IMR-90 (cell line): ENCODE measurements around the gene SIPA1L3. TPM values are rescaled to one million over a fixed set of nuclear protein-coding genes. Genes with fewer than 3 reads are reported as not detected.

Experiments
- ATAC-seq: fragments of 200-7000 bp; cut with Tn5 transposase; 2 replicates; pipeline ENCODE4 v1.9.1; 2020; ENCODE audit warnings: low read depth, mild to moderate bottlenecking, moderate library complexity
- BruUV-seq: library from RNA; stranded (reverse); fragments of 400-500 nt; replicated peaks from 2 replicates; lab custom pipeline; 2021; lab: Mats Ljungman, UMichigan
- CTCF ChIA-PET: fragments of 300-600 bp; formaldehyde crosslinking; extraction: SDS; loops from one replicate; lab custom pipeline; 2021; ENCODE audit warnings: antibody characterized with exemption; lab: Yijun Ruan, JAX
- POLR2A ChIA-PET: fragments of 300-600 bp; sonication (Branson Sonifier 250); formaldehyde crosslinking; loops from one replicate; lab custom pipeline; 2022; ENCODE audit warnings: antibody characterized with exemption; ENCODE audit not compliant: unreplicated experiment; lab: Charles Lee
- DNase-seq: peaks from one replicate; pipeline ENCODE4 v3.0.0; 2013
- H2AFZ ChIP-seq: replicated peaks from 2 replicates; pipeline ENCODE3; 2013; ENCODE audit warnings: low read length, mild to moderate bottlenecking; ENCODE audit not compliant: poor library complexity
- H2AK5ac ChIP-seq: 2 replicates; pipeline ENCODE4 v1.6.1; 2013; ENCODE audit warnings: low read depth, low read length, inconsistent platforms
- H2AK9ac ChIP-seq: replicated peaks from 2 replicates; pipeline ENCODE3; 2013; ENCODE audit warnings: mild to moderate bottlenecking, low read depth, low read length, moderate library complexity; ENCODE audit not compliant: poor library complexity
- H2BK120ac ChIP-seq: 2 replicates; pipeline ENCODE4 v1.6.1; 2013; ENCODE audit warnings: low read depth, low read length, inconsistent platforms
- H2BK15ac ChIP-seq: 3 replicates; pipeline ENCODE4 v1.6.1; 2013; ENCODE audit warnings: low read depth, low read length, inconsistent platforms
- H2BK20ac ChIP-seq: 2 replicates; pipeline ENCODE4 v1.6.1; 2013; ENCODE audit warnings: low read depth, mild to moderate bottlenecking, inconsistent platforms, low read length, moderate library complexity
- H2BK5ac ChIP-seq: 2 replicates; pipeline ENCODE4 v1.6.1; 2013; ENCODE audit warnings: mild to moderate bottlenecking, low read depth, low read length, inconsistent platforms; ENCODE audit not compliant: poor library complexity, severe bottlenecking
- H3K14ac ChIP-seq: replicated peaks from 2 replicates; pipeline ENCODE4 v1.6.1; 2013; ENCODE audit warnings: low read depth, low read length, inconsistent platforms
- H3K18ac ChIP-seq: 2 replicates; pipeline ENCODE4 v1.6.1; 2013; ENCODE audit warnings: low read depth, low read length, control low read depth
- H3K23ac ChIP-seq: 2 replicates; pipeline ENCODE4 v1.6.1; 2013; ENCODE audit warnings: low read depth, low read length, inconsistent platforms
- H3K27ac ChIP-seq: 2 replicates; pipeline ENCODE4 v1.5.1; 2013; ENCODE audit warnings: mild to moderate bottlenecking, control low read depth, low read length; ENCODE audit not compliant: insufficient read depth
- H3K27me3 ChIP-seq: 2 replicates; pipeline ENCODE4 v1.6.1; 2013; ENCODE audit warnings: low read length; ENCODE audit not compliant: control insufficient read depth, insufficient read depth
- H3K36me3 ChIP-seq: 2 replicates; pipeline ENCODE4 v1.6.1; 2013; ENCODE audit warnings: low read length, mixed read lengths; ENCODE audit not compliant: control insufficient read depth, insufficient read depth
- H3K4ac ChIP-seq: 2 replicates; pipeline ENCODE4 v1.6.1; 2013; ENCODE audit warnings: low read depth, low read length, inconsistent platforms
- H3K4me1 ChIP-seq: 2 replicates; pipeline ENCODE4 v1.6.1; 2013; ENCODE audit warnings: low read length, mixed read lengths; ENCODE audit not compliant: control insufficient read depth, insufficient read depth
- H3K4me2 ChIP-seq: 2 replicates; pipeline ENCODE4 v1.6.1; 2013; ENCODE audit warnings: low read depth, mild to moderate bottlenecking, control low read depth, low read length, moderate library complexity
- H3K4me3 ChIP-seq: 2 replicates; pipeline ENCODE4 v1.5.1; 2013; ENCODE audit warnings: low read depth, mild to moderate bottlenecking, control low read depth, low read length, moderate library complexity; ENCODE audit not compliant: insufficient read depth
- H3K56ac ChIP-seq: 2 replicates; pipeline ENCODE4 v1.6.1; 2013; ENCODE audit warnings: low read length, inconsistent platforms; ENCODE audit not compliant: insufficient read depth; ENCODE audit errors: extremely low read depth
- H3K79me1 ChIP-seq, 2 experiments: 2 replicates each; pipeline ENCODE4 v1.6.1; 2013; ENCODE audit warnings: low read length in 2 of 2, inconsistent platforms in 1 of 2, low read depth in 1 of 2
- H3K9ac ChIP-seq: 2 replicates; pipeline ENCODE4 v1.6.1; 2013; ENCODE audit warnings: low read depth, low read length, control low read depth
- H3K9me1 ChIP-seq: 2 replicates; pipeline ENCODE4 v1.6.1; 2013; ENCODE audit warnings: low read length, inconsistent platforms; ENCODE audit not compliant: insufficient read depth
- H3K9me3 ChIP-seq: 2 replicates; pipeline ENCODE4 v1.6.1; 2013; ENCODE audit warnings: low read length; ENCODE audit not compliant: control insufficient read depth, insufficient read depth
- H4K20me1 ChIP-seq: 2 replicates; pipeline ENCODE4 v1.6.1; 2013; ENCODE audit warnings: low read length, inconsistent platforms; ENCODE audit not compliant: insufficient read depth
- H4K5ac ChIP-seq: 2 replicates; pipeline ENCODE4 v1.6.1; 2013; ENCODE audit warnings: mild to moderate bottlenecking, low read depth, low read length, control low read depth
- H4K8ac ChIP-seq, 2 experiments: 2 replicates each; pipeline ENCODE4 v1.6.1; 2013; ENCODE audit warnings: low read depth in 2 of 2, low read length in 2 of 2, control low read depth in 1 of 2, inconsistent platforms in 1 of 2
- H4K91ac ChIP-seq: 2 replicates; pipeline ENCODE4 v1.6.1; 2013; ENCODE audit warnings: low read depth, low read length, inconsistent platforms; ENCODE audit not compliant: insufficient read depth
- BHLHE40 ChIP-seq: fragments of 150-350 bp; IDR thresholded peaks from 2 replicates; pipeline ENCODE4 v1.6.1; 2016; ENCODE audit warnings: mild to moderate bottlenecking, low read depth, low read length
- CEBPB ChIP-seq: IDR thresholded peaks from 2 replicates; pipeline ENCODE4 v1.6.1; 2012; ENCODE audit warnings: low read depth, low read length, improper control_type of control experiment
- CHD1 ChIP-seq: IDR thresholded peaks from 2 replicates; pipeline ENCODE4 v1.6.1; 2012; ENCODE audit warnings: low read depth, low read length, improper control_type of control experiment
- FOS ChIP-seq: fragments of 150-350 bp; IDR thresholded peaks from 2 replicates; pipeline ENCODE4 v1.6.1; 2016; ENCODE audit warnings: low read depth, low read length
- MAZ ChIP-seq: IDR thresholded peaks from 2 replicates; pipeline ENCODE4 v1.6.1; 2012; ENCODE audit warnings: low read depth, mild to moderate bottlenecking, low read length, improper control_type of control experiment, moderate library complexity, borderline replicate concordance
- SMC3 ChIP-seq: fragments of 150-350 bp; IDR thresholded peaks from 2 replicates; pipeline ENCODE4 v1.6.1; 2016; ENCODE audit warnings: low read depth, mild to moderate bottlenecking, antibody characterized with exemption, low read length, moderate library complexity
- WGBS, 2 experiments: methylation state at CpG; one replicate each; pipeline versions ENCODE4 v1.1.5 to v1.1.7; 2013; ENCODE audit warnings: missing lambda C conversion rate in 2 of 2; ENCODE audit not compliant: insufficient read length in 1 of 2; ENCODE audit errors: extremely low coverage in 2 of 2; 5-methylcytosine and 5-hydroxymethylcytosine counted together
- dilution Hi-C: fragments of 300-500 bp; cut with HindIII; formaldehyde crosslinking; loops from one replicate; pipeline ENCODE4 v1.14.3; 2018; ENCODE audit warnings: low sequenced_read_pairs; ENCODE audit not compliant: unreplicated experiment
- in situ Hi-C: fragments of 300-500 bp; cut with MboI; formaldehyde crosslinking; loops from 3 replicates; pipeline ENCODE4 v1.14.3; 2019; ENCODE audit warnings: low sequenced_read_pairs, inconsistent platforms, mixed read lengths
- intact Hi-C: fragments of 100-400 bp; cut with micrococcal nuclease; formaldehyde crosslinking; loops from 2 replicates; pipeline ENCODE4 v1.10.0; 2022
- polyA plus RNA-seq, 3 experiments: library from polyadenylated mRNA; depleted of rRNA; stranded (reverse); fragments of >200 nt; gene quantifications; 2 replicates each; pipeline ENCODE4 v1.2.3, GENCODE V29; 2012; ENCODE audit warnings: low replicate concordance in 1 of 3
- total RNA-seq: library from RNA; depleted of rRNA; stranded (reverse); fragments of >200 nt; gene quantifications from 2 replicates; pipeline ENCODE4 v1.2.3, GENCODE V29; 2012
- TF ChIP-seq, protein P1 (sequence below): fragments of 150-350 bp; IDR thresholded peaks from 2 replicates; pipeline ENCODE4 v1.6.1; 2017; ENCODE audit warnings: mild to moderate bottlenecking, antibody characterized with exemption, low read length, low read depth
- TF ChIP-seq, protein P2 (sequence below): fragments of 150-350 bp; IDR thresholded peaks from 2 replicates; pipeline ENCODE4 v1.6.1; 2016; ENCODE audit warnings: low read depth, mild to moderate bottlenecking, low read length, moderate library complexity, borderline replicate concordance

Gene SIPA1L3
- total and polyA plus RNA-seq, 2 of the 4 experiments (the other 2 are of a cell fraction), result 4.1 to 9.4 TPM

DNA sequence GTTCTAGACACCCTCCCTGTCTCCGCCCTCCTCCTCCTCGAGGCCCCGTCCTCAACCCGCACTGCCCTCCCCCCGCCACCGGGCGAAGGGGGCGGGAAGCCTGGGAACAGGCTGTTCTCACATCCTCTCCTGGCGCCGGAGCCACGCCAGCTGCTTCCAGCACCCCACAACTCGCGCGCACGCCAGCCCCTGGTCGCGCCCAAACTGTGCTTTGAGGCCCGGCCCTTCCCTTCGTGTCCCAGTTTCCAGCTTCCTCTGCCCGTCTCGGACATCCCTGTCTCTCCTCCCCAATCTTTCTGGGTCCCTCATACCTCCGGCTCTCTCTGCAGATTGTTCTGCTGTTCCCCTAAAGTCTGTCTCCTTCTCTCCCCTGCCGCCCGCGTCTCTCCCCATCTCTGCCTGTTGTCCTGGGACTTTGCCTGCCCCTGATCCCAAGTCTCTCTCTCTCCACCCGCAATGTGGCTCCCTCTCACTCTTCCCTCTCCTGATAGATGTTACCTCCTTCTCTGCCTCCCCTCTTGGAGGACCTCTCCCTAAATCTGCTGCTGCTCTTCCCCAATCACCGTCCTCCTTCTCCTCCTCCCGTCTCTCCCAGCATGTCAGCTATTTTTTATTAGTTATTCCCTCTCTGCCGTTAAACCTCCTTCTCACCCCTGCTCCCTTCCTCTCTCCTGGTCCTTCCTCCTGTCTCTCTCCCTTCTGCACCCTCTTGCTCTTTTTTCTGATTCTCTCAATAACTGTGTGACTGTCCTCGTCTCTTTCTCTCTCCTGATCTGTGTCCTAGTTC lies 302.9 kb downstream of the SIPA1L3 start:
- peak; percentile 37 for DNase-seq
- peak overlapping the region; percentile 82 for H3K4me2 ChIP-seq
- H4K8ac ChIP-seq, result peak overlapping the region in 1 of 2 experiments; percentile 29; a peak in 1 of 4 replicates
- peaks cover 9% of the 10 kb centered on the region for H3K9me1 ChIP-seq
- H2AFZ ChIP-seq, result peak overlapping the region; percentile 76
- dilution Hi-C loops, result no loop called here
- no peak overlapping the region for H3K18ac ChIP-seq
- no peaks in the 10 kb centered on the region for H3K9me3 ChIP-seq
- H3K27me3 ChIP-seq, result no peaks in the 10 kb centered on the region
- no peak overlapping the region for H3K56ac ChIP-seq
- BruUV-seq, result no TSS peak
- H2BK15ac ChIP-seq, result no peak overlapping the region
- TF ChIP-seq CEBPB (no peak), MAZ (peak; percentile 42; the same call in 1 of the 2 replicates), CHD1 (no peak), FOS (no peak), BHLHE40 (no peak), SMC3 (no peak)
- TF ChIP-seq, protein P1, sequence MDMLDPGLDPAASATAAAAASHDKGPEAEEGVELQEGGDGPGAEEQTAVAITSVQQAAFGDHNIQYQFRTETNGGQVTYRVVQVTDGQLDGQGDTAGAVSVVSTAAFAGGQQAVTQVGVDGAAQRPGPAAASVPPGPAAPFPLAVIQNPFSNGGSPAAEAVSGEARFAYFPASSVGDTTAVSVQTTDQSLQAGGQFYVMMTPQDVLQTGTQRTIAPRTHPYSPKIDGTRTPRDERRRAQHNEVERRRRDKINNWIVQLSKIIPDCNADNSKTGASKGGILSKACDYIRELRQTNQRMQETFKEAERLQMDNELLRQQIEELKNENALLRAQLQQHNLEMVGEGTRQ, result no peak
- TF ChIP-seq, protein P2, sequence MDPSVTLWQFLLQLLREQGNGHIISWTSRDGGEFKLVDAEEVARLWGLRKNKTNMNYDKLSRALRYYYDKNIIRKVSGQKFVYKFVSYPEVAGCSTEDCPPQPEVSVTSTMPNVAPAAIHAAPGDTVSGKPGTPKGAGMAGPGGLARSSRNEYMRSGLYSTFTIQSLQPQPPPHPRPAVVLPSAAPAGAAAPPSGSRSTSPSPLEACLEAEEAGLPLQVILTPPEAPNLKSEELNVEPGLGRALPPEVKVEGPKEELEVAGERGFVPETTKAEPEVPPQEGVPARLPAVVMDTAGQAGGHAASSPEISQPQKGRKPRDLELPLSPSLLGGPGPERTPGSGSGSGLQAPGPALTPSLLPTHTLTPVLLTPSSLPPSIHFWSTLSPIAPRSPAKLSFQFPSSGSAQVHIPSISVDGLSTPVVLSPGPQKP, result no peak
- peak; percentile 50 for ATAC-seq
- peak overlapping the region; percentile 27; the same call in 1 of the 2 replicates for H2AK5ac ChIP-seq
- CTCF ChIA-PET, result interaction anchor here (0.6 kb wide), 1 partner anchor 278 kb away, joined by 3 read pairs; no protein-coding TSS in a partner anchor
- H2AK9ac ChIP-seq, result peak overlapping the region; percentile 60
- no peak overlapping the region for H2BK20ac ChIP-seq
- H2BK120ac ChIP-seq, result no peak overlapping the region
- no peak overlapping the region for H4K91ac ChIP-seq
- 3% methylated on average over 16 of the region's 30 CpGs; no CpG with 5 or more reads in 1 of the 2 experiments for WGBS, 2 experiments
- intact Hi-C loops, result no loop called here
- H3K23ac ChIP-seq, result peak overlapping the region; percentile 57; the same call in 1 of the 2 replicates
- POLR2A ChIA-PET, result interaction anchor here (0.7 kb wide), 1 partner anchor 11 kb away, joined by 4 read pairs; no protein-coding TSS in a partner anchor
- no peak overlapping the region; the same call in 1 of the 2 replicates for H3K9ac ChIP-seq
- peak overlapping the region; percentile 2; the same call in 1 of the 2 replicates for H3K4ac ChIP-seq
- in situ Hi-C loops, result no loop called here
- H3K79me1 ChIP-seq, result peaks cover 0 to 9% of the 10 kb centered on the region in 2 experiments; a peak in 2 of 4 replicates
- H3K36me3 ChIP-seq, result peaks cover 6% of the 10 kb centered on the region; the same call in 1 of the 2 replicates
- H2BK5ac ChIP-seq, result no peak overlapping the region
- H4K20me1 ChIP-seq, result peaks cover 14% of the 10 kb centered on the region
- 0 out of 2 replicates have a peak overlapping the region, but pooled peaks have one; percentile 17 for H3K14ac ChIP-seq
- H3K4me1 ChIP-seq, result peaks cover 14% of the 10 kb centered on the region
- H4K5ac ChIP-seq, result no peak overlapping the region
- H3K4me3 ChIP-seq, result peak overlapping the region; percentile 1; the same call in 1 of the 2 replicates
- 0 out of 2 replicates have a peak overlapping the region, but pooled peaks have one; percentile 6 for H3K27ac ChIP-seq
